Stimulated activated CD4-positive, alpha-beta T cell treated with anti-CD3 and anti-CD28 coated beads, Interleukin-12 subunit alpha, Interleukin-12 subunit beta, amount 100 ng/mL, for 4 hours (primary cell): ENCODE data around the gene ACOT7.

ENCODE experiments used
- DNase-seq: peaks from one replicate; pipeline ENCODE4 v3.0.0-alpha.2; 2020

ACOT7 gene

DNA sequence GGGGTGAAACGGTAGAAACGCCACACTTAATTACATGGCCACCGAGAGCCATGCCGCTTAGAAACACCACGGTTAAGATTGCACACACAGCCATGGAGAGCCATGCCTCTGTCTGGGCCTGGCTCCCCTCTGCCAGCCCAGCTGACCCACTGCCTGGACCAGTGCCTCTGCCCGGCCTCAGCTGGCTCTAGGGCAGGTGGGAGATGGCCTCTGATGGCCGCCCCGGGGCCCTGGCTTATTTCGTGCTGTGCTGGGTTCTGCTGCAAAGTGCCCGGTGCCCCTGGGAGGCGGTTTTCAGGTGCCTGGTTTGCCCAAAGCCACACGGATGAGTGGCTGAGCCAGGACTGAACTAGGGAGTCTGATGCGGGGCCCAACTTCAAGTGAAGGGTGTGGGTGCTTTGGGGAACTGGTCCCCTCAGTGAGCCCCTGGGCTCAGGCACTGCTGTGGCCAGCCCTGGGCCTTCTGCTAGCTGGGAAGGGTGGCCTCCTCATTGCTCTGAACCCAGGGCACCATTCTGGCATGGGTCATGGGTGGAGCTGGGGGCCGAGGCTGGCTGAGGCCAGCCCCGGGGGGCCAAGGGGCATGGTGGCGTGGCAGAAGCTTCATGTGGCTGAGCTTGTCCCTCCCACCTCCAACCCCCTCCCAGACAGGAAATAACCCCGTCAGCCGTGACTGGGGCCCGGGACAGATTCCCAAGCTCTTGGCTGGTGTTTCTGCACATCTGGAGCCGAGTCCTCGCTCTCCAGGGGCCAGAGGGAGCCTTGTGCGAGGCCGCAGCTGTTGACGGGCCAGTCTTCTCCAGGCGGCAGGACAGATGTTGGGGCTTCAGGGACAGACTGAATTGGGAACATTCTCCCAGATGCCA is 130.8 kb downstream of the ACOT7 start:
- DNase-seq, result no peak

DNA sequence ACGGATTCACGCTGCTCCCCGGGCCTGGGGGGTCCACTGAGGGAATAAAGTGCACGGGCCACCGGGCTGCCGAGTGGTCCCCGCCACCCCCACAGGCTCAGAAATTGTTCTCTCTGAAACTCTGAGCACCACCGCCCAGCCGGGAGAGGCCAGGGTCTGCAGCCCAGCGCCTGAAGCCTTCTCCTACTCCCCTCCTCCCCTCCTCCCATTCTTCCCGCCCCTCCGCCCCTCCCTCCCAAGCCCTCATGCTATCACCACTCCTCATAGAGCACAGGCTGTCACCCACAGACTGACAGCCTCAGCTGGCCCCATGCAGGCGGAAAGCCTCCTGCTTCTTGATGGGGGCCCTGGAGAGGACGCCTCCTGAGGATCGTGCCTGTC is 132.0 kb downstream of the ACOT7 start:
- no peak for DNase-seq

DNA sequence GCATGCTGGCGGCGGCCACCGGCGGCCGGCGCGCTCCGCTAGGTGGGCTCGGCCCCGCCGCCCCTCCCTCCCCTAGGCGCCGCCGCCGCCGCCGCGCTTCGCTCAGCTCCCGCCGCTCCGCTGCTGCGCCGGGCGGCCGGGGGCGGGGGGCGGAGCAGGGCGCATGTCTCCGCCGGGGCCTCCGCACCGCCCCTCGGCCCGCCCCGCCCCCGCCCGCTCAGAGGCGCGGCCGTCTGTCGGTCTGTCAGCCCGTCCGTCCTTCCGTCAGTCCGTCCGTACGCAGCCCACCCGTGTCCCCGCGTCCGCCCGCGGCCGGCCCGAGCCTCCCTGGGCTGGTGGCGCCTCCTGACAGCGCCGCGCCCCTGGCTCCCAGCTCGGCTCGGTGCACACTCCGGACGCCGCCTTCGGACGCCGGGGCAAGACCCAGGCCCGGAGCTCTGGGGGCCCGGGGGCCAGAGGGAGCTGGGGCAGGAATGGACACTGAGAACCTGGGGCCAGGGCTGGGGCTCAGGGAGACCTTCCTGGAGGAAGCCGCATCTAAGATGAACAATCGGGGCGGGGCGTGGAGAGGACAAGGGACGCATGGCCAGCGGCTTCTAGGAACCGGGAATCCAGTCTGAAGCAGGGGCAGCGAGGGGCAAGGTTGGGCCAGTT is 132.5 kb downstream of the ACOT7 start, which contains the start of gene GPR153:
GPR153 (minus strand) TSS at position 138 of the 654 bp plus-strand sequence. CDS start 6,193 bp downstream, outside the sequence.
- DNase-seq, result peak; percentile 66

DNA sequence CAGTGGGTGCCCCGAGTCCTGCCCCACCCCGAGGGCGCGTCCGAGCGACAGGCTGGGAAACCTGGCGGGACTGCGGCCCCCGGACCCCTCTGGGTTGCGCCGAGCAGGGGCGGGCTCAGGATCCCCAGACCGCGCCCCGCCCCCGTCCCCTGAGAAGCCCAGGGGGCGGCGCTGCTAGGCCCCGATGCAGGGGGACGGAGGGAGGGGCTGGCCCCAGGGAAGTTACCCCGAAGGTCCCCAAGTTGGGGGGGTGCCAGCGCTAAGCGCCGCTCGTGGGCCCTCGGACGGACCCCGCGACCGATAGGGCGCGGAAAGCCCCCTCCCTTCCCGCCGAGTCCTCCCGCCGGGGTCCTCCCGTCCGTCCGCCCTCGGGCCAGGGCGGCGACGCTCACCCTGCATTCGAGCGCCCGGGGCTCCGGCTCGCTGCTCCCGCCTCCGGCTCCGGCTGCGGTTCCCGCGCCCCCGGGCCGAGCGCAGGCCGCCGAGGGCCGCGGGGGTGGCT is 133.1 kb downstream of the ACOT7 start:
- DNase-seq, result no peak

DNA sequence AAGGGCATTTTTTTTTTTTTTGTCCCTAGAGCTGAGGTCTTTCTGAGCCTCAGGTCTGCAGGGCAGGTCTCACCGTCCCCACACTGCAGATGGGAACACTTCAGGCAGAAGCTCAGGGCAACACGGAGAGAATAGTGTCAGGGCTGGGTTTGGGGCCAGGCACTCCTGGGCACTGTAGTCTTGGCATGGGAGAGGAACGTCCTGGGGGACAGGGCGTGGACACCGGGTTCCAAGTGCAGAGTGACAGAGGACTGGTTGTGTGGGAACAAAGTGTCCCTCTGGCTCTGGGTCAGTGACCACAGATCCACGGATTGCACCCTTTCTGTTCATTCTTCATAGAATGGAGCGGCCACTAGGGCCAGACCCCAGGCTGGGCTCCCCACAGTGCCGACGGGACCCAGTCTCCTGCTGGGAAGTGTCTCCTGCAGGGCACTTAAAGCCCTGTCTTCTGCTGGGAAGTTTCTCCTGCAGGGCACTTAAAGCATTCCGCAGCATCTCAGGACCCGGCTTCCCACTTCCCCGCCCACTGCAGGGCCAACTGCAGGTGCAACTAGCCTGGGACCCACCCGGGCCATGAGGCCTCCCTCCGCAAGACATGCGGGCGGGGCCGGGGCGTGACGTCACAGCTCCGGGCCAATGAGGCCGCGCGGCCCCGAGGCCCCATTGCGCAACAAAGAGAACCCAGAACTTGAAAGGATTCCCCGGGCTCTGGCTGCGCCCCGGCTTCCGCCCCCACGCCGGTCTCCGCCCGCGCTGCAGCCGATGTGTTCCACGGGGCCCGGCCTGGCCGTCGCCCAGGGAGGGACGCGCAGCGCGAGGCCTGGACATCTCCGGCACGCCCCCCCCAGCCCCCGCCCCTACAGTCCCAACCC is 133.8 kb downstream of the ACOT7 start:
- peak; percentile 71 for DNase-seq

DNA sequence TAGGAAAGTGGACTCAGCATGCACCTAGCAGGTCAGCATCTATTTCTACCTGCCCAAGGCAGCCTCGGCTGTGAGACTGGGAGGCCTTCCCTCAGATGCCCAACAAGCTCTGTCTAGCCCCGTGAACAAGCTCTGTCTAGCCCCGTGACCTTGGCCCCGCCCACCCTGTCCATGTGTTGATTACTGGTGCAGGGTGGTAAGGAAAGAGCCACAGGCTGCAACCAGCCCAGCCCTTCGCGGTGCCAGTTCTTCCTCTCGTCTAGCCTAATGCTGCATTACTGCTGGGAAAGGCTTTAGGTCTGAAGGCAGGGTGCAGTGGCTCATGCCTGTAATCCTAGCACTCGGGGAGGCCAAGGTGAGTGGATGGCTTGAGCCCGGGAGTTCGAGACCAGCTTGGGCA is 134.9 kb downstream of the ACOT7 start:
- DNase-seq, result no peak

- no peak for DNase-seq
Observed at GRCh38 chr1:6257541-6258069, 136.0 kb downstream of the ACOT7 start.

- DNase-seq, result no peak
Observed at GRCh38 chr1:6256645-6257044, 136.9 kb downstream of the ACOT7 start.

- DNase-seq, result no peak
Observed at GRCh38 chr1:6254691-6255090, 138.9 kb downstream of the ACOT7 start.

DNA sequence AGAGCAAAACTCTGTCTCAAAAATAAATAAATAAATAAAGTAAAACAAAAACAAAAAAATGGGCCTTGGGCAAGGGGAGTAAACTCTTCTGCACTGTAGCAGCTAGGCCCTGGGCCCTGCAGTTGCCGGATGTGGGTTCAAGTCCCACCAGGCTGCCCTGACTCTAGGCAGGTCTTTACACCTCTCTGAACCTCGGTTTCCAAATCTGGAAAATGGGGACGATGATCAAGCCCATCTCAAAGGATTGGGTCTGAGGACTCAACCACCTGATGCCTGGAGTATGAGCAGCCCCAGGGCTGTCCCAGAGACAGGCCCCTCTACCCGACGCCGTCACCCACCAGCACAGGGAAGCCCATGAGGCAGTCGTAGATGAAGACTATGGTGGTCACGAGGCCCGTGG is 140.2 kb downstream of the ACOT7 start:
- DNase-seq, result no peak

- no peak for DNase-seq
Observed at GRCh38 chr1:6252374-6252710, 141.2 kb downstream of the ACOT7 start.

DNA sequence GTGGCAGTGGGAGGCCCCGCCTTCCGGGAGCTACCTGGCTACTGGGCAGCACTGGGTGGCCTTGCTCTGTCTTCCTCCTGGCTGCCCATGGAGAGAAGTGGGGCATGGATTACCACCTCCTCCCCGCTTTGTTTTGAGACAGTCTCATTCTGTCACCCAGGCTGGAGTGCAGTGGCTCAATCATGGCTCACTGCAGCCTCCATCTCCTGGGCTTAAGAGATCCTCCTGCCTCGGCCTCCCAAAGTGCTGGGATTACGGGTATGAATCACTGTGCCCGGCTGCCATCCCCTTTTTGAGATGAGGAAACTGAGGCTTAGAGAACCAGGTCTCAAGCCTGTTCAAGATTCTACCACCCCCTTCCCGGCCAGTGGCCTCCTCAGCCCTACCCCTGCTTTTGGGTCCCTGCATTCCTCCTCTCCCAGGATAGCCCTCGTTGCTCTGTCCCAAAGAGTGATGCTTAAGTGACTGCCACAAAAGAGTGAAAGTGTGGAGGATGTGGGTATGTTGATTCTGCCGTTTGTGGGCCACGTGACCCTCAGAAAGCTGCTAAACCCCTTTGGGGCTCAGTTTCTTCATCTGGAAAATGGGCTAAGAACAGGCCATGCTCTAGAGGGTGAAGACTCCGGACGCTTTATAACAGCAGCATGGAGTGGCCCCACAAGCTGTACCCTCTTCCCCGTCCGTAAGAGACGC is 141.7 kb downstream of the ACOT7 start:
- no peak for DNase-seq

DNA sequence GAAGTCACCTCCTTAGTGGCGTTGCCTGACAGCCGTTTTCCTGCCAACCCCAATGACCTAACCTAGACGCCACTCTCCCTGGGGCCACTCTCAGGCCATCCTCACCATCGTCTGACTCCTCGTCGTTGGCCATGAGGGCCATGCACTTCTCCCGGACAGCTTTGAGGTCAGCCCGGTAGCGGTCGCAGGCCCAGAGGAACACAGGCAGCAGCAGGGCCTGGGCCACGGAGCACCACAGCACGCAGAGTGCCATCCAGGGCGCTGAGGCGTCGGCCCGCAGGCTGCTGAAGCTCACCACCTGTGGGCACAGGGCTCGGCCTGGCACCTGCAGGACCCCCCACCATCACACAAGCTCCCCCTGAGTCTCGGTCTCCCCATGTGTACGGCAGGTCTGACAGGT is 142.3 kb downstream of the ACOT7 start:
- no peak for DNase-seq

- DNase-seq, result no peak
Observed at GRCh38 chr1:6249739-6250689, 143.6 kb downstream of the ACOT7 start.

DNA sequence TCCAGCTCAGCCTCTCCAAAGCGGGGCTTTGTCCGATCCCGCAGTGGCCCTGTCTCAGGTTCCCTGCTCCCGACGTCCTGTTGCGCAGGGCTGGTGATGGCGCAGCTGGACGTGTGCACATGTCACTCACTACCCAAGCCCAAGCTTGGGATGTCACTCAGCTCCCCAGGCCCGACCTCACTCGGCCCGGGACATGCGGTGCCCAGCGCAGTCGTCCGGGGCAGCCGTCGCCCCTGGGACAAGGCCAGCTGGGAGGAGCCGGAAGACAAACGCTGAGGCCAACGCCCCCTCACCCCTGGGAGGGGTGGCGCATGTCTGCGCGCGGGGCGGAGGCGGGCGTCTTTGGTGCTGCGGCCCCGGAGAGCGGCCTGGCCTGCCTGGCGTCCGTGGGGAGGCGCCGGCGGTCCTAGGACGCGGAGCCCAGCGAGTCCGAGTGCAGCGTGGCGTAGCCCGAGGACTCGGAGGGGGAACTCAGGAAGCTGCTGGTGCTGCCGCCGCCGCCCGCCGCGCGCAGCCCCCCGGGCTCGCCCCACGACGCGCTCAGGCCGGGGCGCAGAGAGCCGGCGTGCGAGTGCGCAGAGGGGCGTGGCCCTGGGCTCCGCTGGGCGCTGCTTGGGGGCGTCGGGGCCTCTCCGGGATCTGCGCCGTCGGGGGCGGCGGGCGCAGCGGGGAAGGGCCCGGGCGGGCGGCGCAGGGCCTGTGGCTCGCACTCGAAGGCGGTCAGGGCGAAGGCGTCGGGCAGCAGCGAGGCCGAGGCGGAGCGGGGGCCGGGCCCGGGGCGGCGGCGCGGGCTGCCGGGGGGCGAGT is 144.4 kb downstream of the ACOT7 start:
- no peak for DNase-seq

DNA sequence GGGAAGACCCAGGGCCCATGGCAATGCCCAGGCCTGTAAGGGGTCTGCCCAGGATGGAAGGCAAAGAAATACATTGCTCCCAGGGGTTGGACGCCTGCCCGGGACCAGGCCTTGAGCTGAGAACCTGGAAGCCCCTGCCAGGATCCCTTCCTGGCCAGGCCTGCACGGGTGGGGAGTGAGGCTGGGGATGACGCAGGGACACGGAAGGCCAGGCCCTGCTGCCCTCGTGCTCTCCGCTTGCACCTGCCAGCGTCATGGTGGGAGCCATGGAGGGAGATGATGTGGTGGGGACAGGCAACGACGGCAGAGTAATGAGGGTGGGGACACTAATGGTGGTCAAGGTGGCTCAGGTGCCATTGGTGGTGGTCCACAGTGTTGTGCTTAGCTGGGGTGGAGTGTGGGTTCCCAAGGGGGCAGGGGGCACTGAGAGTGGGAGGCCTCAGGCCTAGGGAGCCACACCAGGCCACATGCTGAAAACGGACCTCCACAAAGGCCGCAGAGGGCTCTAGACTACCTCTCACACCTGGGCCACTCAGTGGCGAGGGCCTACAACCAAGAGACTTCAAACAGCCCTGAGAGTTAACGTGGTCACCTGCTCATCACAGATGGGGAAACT is 145.3 kb downstream of the ACOT7 start:
- no peak for DNase-seq

GRCh38 chr1:6247651-6248050 is 145.9 kb downstream of the ACOT7 start:
- DNase-seq, result no peak

DNA sequence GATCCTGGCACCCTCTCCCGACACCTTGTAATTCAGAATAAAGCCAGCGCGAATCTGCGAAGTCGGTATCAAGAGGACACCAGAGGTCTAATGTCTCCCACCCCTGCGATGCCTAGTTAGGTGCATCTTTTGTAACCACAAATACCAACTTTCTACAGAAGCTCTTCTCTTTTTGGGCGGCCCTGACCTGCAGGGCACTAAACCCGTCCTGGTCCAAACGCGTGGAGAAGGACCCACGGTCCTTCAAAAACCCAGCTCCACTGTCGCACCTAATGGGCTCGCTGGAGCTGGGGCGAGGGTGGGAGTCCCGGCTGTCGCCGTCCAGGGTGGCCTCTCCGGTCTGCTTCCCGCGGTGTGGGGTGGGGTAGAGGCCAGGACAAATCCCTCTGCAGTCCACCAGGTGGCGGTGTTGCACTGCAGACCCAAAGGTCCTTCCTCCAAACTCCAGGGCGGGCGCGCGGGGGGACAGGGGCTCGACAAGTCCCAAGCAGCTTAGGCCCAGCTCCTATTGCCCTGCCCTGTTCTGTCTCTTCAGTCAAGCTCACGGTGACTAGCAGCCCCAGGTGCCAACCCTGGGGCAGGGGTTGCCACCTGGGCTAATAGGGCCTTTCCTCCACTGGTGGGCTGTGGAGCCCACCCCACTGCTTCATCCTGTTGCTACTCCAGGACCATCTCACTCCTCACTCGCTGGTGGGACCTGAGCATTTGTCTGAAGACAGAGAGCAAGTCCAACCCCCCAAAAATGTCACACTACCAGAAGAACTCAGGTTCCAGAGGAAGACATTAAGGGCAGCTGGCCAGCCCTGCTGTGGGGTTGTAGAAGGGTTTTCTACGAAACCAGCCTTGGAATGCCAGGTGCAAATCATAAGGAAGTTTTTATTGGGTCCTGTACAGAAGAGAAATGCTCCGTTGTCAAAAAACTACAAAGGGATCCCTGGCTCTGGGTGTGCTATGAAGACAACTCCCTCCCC is 146.8 kb downstream of the ACOT7 start:
- peak; percentile 80 for DNase-seq
